Kidney (tissue), 14 donors: ENCODE results near the gene HOXD8. TPM values are rescaled to one million over a fixed set of nuclear protein-coding genes. Genes with fewer than 3 reads are reported as not detected.

ENCODE experiments used
- DNase-seq, 5 donors: peaks; one replicate each; pipeline ENCODE4 v3.0.0-alpha.2; 2013 to 2020
- FAIRE-seq: peaks from 2 replicates; lab custom pipeline; 2012; peaks lifted over from hg19 to GRCh38; lab: Jason Lieb, UNC
- H3K27ac ChIP-seq, 2 donors: one replicate each; pipeline ENCODE4 v1.7.0; 2013; ENCODE audit warnings: low read depth in 2 of 2, low read length in 2 of 2, inconsistent platforms in 1 of 2
- H3K27me3 ChIP-seq: one replicate; pipeline ENCODE4 v1.7.1; 2013; ENCODE audit warnings: low read length, inconsistent platforms; ENCODE audit not compliant: control insufficient read depth, insufficient read depth
- H3K36me3 ChIP-seq, 3 donors: one replicate each; pipeline versions ENCODE4 v1.7.0 to v1.7.1; 2013; ENCODE audit warnings: low read length in 3 of 3, control low read depth in 1 of 3, inconsistent platforms in 1 of 3; ENCODE audit not compliant: insufficient read depth in 3 of 3, control insufficient read depth in 2 of 3
- H3K4me1 ChIP-seq, 3 donors: one replicate each; pipeline versions ENCODE4 v1.7.0 to v1.7.1; 2013; ENCODE audit warnings: low read length in 3 of 3, inconsistent platforms in 1 of 3, low read depth in 1 of 3; ENCODE audit not compliant: control insufficient read depth in 2 of 3, insufficient read depth in 2 of 3
- H3K4me3 ChIP-seq, 3 donors: one replicate each; pipeline versions ENCODE4 v1.7.0 to v1.8.1; 2013; ENCODE audit warnings: low read length in 3 of 3, control low read depth in 1 of 3, inconsistent platforms in 1 of 3
- H3K9ac ChIP-seq, 3 donors: one replicate each; pipeline versions ENCODE4 v1.7.0 to v1.7.1; 2013; ENCODE audit warnings: low read length in 3 of 3, control low read depth in 1 of 3, inconsistent platforms in 1 of 3
- H3K9me3 ChIP-seq, 3 donors: one replicate each; pipeline versions ENCODE4 v1.7.0 to v1.7.1; 2013; ENCODE audit warnings: low read length in 3 of 3, control low read depth in 1 of 3, inconsistent platforms in 1 of 3; ENCODE audit not compliant: control insufficient read depth in 2 of 3, insufficient read depth in 1 of 3
- intact Hi-C: fragments of 100-400 bp; cut with DNase I; formaldehyde crosslinking; loops from one replicate; pipeline ENCODE4 v1.11.1; 2022
- polyA plus RNA-seq: library from polyadenylated mRNA; stranded (reverse); fragments of 350-450 nt; fragmentation: Illumina TruSeq; extraction: RNeasy Lipid Tissue Mini Kit (QIAGEN cat#74804); gene quantifications from one replicate; pipeline ENCODE4 v1.2.3, GENCODE V29; 2014; ENCODE audit warnings: low read depth, low replicate concordance; ENCODE audit not compliant: insufficient read depth
- total RNA-seq: library from RNA; stranded (reverse); fragmentation: NEBNext Ultra II Directional; extraction: Animal tissue kit (Norgen Biotek cat#: 25700); gene quantifications from one replicate; pipeline ENCODE4 v1.2.1, GENCODE V29; 2021
- TF ChIP-seq, protein P1 (sequence below): IDR thresholded peaks from 3 replicates; pipeline ENCODE4 v1.5.1; 2012; ENCODE audit warnings: mild to moderate bottlenecking, moderate library complexity, borderline replicate concordance; ENCODE audit not compliant: insufficient read depth; ENCODE audit errors: extremely low read depth
- donor health status: control.
- donor health status: control.
- donor health status: control.
- donor health status: control.
- donor health status: control.
- donor health status: DM: yes; HTN: yes; CAD: no.
- donor health status: Normal renal cell carcinoma (clear cell type).

Gene HOXD8
- total and polyA plus RNA-seq, 2 donors from 2014 or later: 76.5 to 122 TPM

DNA sequence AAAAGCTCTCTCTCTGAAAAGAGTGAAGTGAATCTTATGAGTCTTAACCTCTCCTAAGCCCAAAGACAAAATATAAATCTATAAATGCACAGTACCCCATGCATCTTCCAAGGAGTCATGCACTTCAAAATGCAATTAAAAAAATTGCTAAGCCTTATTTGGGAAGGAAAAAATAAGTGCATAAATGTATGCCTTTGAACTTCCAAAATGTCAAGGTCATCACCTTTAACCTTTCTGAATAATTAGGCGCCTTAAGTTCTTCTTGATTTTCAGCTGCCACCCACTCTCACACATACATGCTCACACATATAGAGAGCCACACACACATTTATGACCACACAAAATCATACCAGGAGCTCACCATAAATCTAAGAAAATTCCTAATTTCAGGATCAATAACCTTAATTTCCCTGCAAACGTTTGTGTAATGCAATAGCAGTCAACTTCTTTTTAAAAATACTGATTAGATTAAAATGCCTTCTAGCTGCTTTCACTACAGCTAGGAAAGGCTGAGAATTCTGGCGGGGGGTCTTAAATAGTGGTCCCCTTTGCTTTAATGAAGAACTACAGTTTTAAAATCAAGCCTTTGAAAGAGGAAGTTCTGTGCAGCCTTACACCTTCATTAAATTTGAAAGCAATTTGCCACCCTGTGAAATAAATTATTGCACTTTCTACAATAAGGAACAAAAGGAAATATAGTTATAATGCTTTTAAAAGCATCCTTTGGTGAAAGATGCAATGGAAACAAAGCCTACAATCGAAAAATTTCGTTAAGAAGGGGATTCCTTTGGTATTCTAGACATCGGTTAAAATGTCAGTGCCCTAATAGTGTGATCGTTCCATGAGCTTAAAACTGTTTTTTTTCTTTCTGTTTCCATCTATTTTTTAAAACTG is 18.8 kb upstream of the HOXD8 start:
- peak overlapping the region; percentile 85 to 92 for H3K27ac ChIP-seq
- intact Hi-C loops: no loop called here
- DNase-seq (peak in 2 of 5 donors; percentile 61 to 76), FAIRE-seq (no peak)
- TF ChIP-seq, protein P1, sequence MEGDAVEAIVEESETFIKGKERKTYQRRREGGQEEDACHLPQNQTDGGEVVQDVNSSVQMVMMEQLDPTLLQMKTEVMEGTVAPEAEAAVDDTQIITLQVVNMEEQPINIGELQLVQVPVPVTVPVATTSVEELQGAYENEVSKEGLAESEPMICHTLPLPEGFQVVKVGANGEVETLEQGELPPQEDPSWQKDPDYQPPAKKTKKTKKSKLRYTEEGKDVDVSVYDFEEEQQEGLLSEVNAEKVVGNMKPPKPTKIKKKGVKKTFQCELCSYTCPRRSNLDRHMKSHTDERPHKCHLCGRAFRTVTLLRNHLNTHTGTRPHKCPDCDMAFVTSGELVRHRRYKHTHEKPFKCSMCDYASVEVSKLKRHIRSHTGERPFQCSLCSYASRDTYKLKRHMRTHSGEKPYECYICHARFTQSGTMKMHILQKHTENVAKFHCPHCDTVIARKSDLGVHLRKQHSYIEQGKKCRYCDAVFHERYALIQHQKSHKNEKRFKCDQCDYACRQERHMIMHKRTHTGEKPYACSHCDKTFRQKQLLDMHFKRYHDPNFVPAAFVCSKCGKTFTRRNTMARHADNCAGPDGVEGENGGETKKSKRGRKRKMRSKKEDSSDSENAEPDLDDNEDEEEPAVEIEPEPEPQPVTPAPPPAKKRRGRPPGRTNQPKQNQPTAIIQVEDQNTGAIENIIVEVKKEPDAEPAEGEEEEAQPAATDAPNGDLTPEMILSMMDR: no peak
- H3K9me3 ChIP-seq: no peaks in the 10 kb centered on the region
- no peaks in the 10 kb centered on the region for H3K27me3 ChIP-seq
- peaks cover 0 to 3% (median 0%) of the 10 kb centered on the region in 3 donors for H3K4me1 ChIP-seq
- peaks cover 0 to 5% (median 0%) of the 10 kb centered on the region in 3 donors for H3K36me3 ChIP-seq
- H3K9ac ChIP-seq: peak overlapping the region; percentile 37 to 91 (median 89)
- H3K4me3 ChIP-seq: peak overlapping the region; percentile 54 to 89 (median 69)

DNA sequence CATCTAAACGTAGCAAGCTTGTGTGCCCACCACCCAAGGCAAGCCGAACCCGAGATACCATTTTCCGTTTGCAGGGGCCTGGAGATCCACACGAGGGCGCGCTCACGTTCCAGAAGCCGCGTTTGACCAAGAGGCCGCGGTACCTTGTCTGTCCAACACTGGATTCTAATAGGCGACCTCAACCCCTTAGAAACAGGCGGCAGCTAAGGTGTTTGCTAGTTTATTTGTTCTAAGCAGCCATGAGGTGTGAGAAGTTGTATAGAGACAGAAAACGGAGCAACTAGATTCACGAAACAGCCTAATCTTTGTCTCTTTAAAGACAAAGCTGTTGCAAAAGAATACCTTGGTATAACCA is 18.2 kb upstream of the HOXD8 start:
- Histone ChIP-seq H3K27ac (peak overlapping the region; percentile 92 to 94), H3K9ac (peak overlapping the region; percentile 21 to 91 (median 37)), H3K9me3 (no peaks in the 10 kb centered on the region), H3K27me3 (no peaks in the 10 kb centered on the region), H3K4me1 (peaks cover 0 to under 1% (median 0%) of the 10 kb centered on the region in 3 donors), H3K36me3 (peaks cover 0 to 5% (median 0%) of the 10 kb centered on the region in 3 donors), H3K4me3 (peak overlapping the region; percentile 62 to 89 (median 69))
- intact Hi-C loops: no loop called here
- DNase-seq: peak; percentile 89 to 97 (median 93)
- no peak for FAIRE-seq
- TF ChIP-seq, protein P1: peak; percentile 74

DNA sequence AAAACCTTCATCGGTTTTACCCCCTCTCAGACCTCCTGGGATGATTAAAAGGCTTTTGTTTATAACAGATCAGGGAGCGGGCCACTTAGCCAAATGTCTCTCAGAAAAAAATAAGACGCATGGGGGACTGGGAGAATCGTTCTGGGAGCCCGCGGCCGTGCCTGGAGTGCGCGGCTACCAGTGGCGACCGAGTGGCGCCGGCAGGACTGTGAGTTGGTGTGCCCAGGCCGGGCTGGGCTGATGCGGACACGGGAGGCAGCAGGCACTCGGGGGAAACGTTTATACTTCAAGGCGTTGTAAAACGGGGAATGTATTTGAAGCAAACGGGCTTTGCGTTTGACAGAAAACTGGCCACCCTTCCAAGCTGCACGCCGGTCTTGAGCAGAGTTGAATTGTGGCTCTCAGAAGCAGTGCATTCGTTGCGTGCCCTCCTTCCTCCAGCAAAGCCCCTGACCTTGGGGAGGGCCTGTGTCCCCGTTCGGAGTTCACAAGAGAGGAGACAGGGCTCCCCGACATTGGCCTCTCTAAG is 17.6 kb upstream of the HOXD8 start:
- Histone ChIP-seq H3K36me3 (peaks cover 0 to 6% (median 0%) of the 10 kb centered on the region in 3 donors), H3K27me3 (no peaks in the 10 kb centered on the region), H3K9me3 (no peaks in the 10 kb centered on the region), H3K27ac (peak overlapping the region; percentile 94 to 95), H3K4me1 (peaks cover 0 to 3% (median 0%) of the 10 kb centered on the region in 3 donors), H3K4me3 (peak overlapping the region; percentile 48 to 89 (median 69)), H3K9ac (peak overlapping the region; percentile 57 to 91 (median 84))
- TF ChIP-seq, protein P1: no peak
- peak in 2 of 5 donors; percentile 29 to 52 for DNase-seq
- intact Hi-C loops: no loop called here
- FAIRE-seq: no peak
